HFF-Myc (cell line): ENCODE results near the gene PNMA8B.

ENCODE experiments used
- DNase-seq: peaks from one replicate; pipeline ENCODE4 v3.0.0-alpha.2; 2011; ENCODE audit warnings: low read depth; ENCODE audit errors: extremely low read depth
- H3K4me3 ChIP-seq: replicated peaks from 2 replicates; pipeline ENCODE4 v1.5.1; 2011; ENCODE audit warnings: low read depth, mild to moderate bottlenecking, control low read depth, low read length
- TF ChIP-seq, protein P1 (sequence below): IDR thresholded peaks from 2 replicates; pipeline ENCODE4 v1.5.1; 2012; ENCODE audit warnings: mild to moderate bottlenecking, low read depth, low read length, control low read depth; ENCODE audit errors: missing control alignments

Gene PNMA8B

GRCh38 chr19:46513461-46514236 is 18.0 kb upstream of the PNMA8B start:
- DNase-seq, result peak; percentile 47

DNA sequence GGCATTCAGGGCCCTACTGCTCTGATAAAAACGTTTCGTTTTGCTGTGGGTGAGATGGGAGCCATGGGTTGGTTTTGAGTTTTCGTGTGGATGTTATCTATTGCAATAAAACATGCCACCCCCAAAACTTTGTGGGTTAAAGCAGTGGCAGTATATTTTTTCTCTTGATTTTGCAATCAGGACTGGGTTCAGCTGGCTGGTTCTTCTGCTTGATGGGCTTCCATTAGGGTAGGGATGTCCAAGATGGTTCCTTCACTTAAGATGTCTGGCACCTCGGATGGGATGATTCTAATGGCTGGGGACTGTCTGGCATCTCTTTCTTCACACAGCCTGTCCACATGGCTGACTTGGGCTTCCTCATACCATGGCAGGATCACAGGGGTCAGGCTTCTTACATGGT is 15.6 kb upstream of the PNMA8B start:
- no peak overlapping the region for H3K4me3 ChIP-seq
- no peak for DNase-seq
- TF ChIP-seq, protein P1, sequence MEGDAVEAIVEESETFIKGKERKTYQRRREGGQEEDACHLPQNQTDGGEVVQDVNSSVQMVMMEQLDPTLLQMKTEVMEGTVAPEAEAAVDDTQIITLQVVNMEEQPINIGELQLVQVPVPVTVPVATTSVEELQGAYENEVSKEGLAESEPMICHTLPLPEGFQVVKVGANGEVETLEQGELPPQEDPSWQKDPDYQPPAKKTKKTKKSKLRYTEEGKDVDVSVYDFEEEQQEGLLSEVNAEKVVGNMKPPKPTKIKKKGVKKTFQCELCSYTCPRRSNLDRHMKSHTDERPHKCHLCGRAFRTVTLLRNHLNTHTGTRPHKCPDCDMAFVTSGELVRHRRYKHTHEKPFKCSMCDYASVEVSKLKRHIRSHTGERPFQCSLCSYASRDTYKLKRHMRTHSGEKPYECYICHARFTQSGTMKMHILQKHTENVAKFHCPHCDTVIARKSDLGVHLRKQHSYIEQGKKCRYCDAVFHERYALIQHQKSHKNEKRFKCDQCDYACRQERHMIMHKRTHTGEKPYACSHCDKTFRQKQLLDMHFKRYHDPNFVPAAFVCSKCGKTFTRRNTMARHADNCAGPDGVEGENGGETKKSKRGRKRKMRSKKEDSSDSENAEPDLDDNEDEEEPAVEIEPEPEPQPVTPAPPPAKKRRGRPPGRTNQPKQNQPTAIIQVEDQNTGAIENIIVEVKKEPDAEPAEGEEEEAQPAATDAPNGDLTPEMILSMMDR, result no peak

More at GRCh38 chr19:46513461-46514236, 18.0 kb upstream of the PNMA8B start:
- H3K4me3 ChIP-seq, result no peak overlapping the region
- TF ChIP-seq, protein P1, result peak; percentile 96

DNA sequence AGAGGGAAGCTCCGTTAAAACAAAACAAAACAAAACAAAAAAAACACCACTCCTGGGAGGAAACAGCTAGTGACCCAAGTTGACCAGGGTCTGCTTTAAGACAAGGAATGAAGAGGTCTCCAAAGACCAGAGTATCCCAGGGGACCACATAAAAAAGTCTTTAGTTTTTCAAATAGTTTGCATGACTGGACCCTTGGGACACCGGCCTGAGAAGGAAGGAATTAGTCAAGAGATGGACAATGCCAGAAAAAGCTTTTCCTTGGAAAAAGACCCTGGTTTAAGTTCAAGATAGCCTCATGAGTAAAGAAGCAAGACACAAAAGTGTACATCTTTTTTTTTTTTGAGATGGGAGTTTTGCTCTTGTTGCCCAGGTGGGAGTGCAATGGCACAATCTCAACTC is 12.5 kb upstream of the PNMA8B start:
- no peak overlapping the region for H3K4me3 ChIP-seq
- no peak for DNase-seq
- TF ChIP-seq, protein P1, result no peak

- TF ChIP-seq, protein P1, result no peak
- no peak overlapping the region for H3K4me3 ChIP-seq
- no peak for DNase-seq
Measured at GRCh38 chr19:46503848-46504453, 8.3 kb upstream of the PNMA8B start.

GRCh38 chr19:46502891-46503290 is 7.2 kb upstream of the PNMA8B start:
- TF ChIP-seq, protein P1, result no peak
- DNase-seq, result no peak

DNA sequence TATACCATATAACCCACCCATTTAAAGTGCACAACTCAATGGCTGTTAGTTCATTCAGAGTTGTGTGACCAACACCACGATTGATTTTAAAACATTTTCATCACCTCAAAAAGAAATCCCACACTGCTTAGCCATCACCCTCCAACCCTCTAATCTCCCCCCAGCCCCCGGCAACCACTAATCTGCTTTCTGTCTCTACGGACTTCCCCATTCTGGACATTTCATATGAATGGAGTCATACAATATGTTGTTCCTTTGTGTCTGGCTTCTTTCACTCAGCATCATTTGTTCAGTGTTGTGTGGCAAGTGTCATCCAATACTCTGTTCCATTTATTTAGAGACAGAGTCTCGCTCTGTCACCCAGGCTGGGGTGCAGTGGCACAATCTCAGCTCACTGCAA is 4.0 kb upstream of the PNMA8B start:
- no peak for DNase-seq
- no peak overlapping the region for H3K4me3 ChIP-seq
- TF ChIP-seq, protein P1, result no peak

More at GRCh38 chr19:46502891-46503290, 7.2 kb upstream of the PNMA8B start:
- H3K4me3 ChIP-seq, result no peak overlapping the region
